ENCODE results near the gene SMAD1.

GRCh38 chr4:145490796-145491195 is 9.1 kb downstream of the SMAD1 start:
- TF ChIP-seq EZH2 (IDR thresholded peaks at IDR 0.05) (no peak), POLR2AphosphoS5 (IDR thresholded peaks at IDR 0.05; ENCODE audit: borderline replicate concordance, low read depth, low read length) (no peak), FOXP2 (optimal IDR thresholded peaks at IDR 0.05; ENCODE audit: control extremely low read depth, extremely low read length, insufficient read depth) (no peak)
